Measurements from ENCODE around the gene GABRG3.

The GABRG3 gene

GRCh38 chr15:27466758-27467157, 495.8 kb downstream of the GABRG3 start (continued):
- no peak for TF ChIP-seq ZNF521 (tag by site-specific recombination; IDR thresholded peaks at IDR 0.05)
- TF ChIP-seq AEBP2 (tag by site-specific recombination; IDR thresholded peaks at IDR 0.05; ENCODE audit: borderline replicate concordance): no peak
- no peak for TF ChIP-seq ATF2 (tag by site-specific recombination; IDR thresholded peaks at IDR 0.05; ENCODE audit: low read depth)
- TF ChIP-seq ZNF221 (tag by site-specific recombination; IDR thresholded peaks at IDR 0.05; ENCODE audit: borderline replicate concordance): no peak

GRCh38 chr15:27468151-27468591, 497.2 kb downstream of the GABRG3 start:
- ChIA-PET POLR2A (no interaction called here), CTCF (no interaction called here)
- Histone ChIP-seq H3K36me3 (ENCODE audit: control insufficient read depth in 2 of 2, insufficient read depth in 1 of 2, low read length in 2 of 2) (no peaks in the 10 kb centered on the region), H3K9me3 (ENCODE audit: control insufficient read depth, insufficient read depth, low read depth, low read length) (no peaks in the 10 kb centered on the region), H3K4me1 (ENCODE audit: control insufficient read depth, insufficient read depth, low read length) (no peaks in the 10 kb centered on the region), H3K4me3 (ENCODE audit: low read depth, low read length) (no peak overlapping the region), H3K27ac (ENCODE audit: extremely low read depth, low read depth, low read length) (no peak overlapping the region)
- TF ChIP-seq ZNF558 (tag by site-specific recombination; IDR thresholded peaks at IDR 0.05) (no peak), ZNF701 (tag by site-specific recombination; IDR thresholded peaks at IDR 0.05) (no peak), HIC1 (tag by site-specific recombination; IDR thresholded peaks at IDR 0.05) (no peak), HOXD13 (CRISPR knock-in tag; IDR thresholded peaks at IDR 0.05; ENCODE audit: borderline replicate concordance) (no peak), TSHZ1 (tag by site-specific recombination; IDR thresholded peaks at IDR 0.05; ENCODE audit: borderline replicate concordance) (no peak), ZNF549 (tag by site-specific recombination; IDR thresholded peaks at IDR 0.05) (no peak), ZNF416 (tag by site-specific recombination; IDR thresholded peaks at IDR 0.05) (no peak), ZXDB (tag by site-specific recombination; IDR thresholded peaks at IDR 0.05) (no peak), ZNF18 (tag by site-specific recombination; IDR thresholded peaks at IDR 0.05) (no peak), ZNF585B (tag by site-specific recombination; IDR thresholded peaks at IDR 0.05) (no peak), MEIS1 (CRISPR knock-in tag; IDR thresholded peaks at IDR 0.05; ENCODE audit: borderline replicate concordance) (no peak), PATZ1 (tag by site-specific recombination; IDR thresholded peaks at IDR 0.05) (no peak), ZNF362 (tag by site-specific recombination; IDR thresholded peaks at IDR 0.05) (no peak), ZBTB20 (tag by site-specific recombination; IDR thresholded peaks at IDR 0.05) (no peak), ZNF677 (tag by site-specific recombination; IDR thresholded peaks at IDR 0.05) (no peak), ZNF624 (tag by site-specific recombination; IDR thresholded peaks at IDR 0.05) (no peak), ZNF501 (tag by site-specific recombination; IDR thresholded peaks at IDR 0.05) (no peak), ZNF391 (tag by site-specific recombination; IDR thresholded peaks at IDR 0.05; ENCODE audit: borderline replicate concordance, low read depth) (no peak), ZFP41 (tag by site-specific recombination; IDR thresholded peaks at IDR 0.05; ENCODE audit: borderline replicate concordance) (no peak)
